Adrenal gland (tissue), 5 donors: ENCODE results near the gene ROR2.

ENCODE experiments used
- CTCF ChIP-seq, 6 experiments: fragments of 450-650 bp in 4 of 6; fragments of 200-600 bp in 2 of 6; sonication (generic) in 1 of 6; IDR thresholded peaks; 1 replicate in 5 of 6; 2 replicates in 1 of 6; pipeline versions ENCODE4 v1.5.1 to v1.8.0; 2016 to 2021; ENCODE audit warnings: antibody characterized with exemption in 6 of 6, mild to moderate bottlenecking in 2 of 6, moderate library complexity in 1 of 6
- POLR2A ChIP-seq, 2 donors: fragments of 450-650 bp; IDR thresholded peaks; one replicate each; pipeline ENCODE4 v1.6.1; 2017; ENCODE audit warnings: antibody characterized with exemption in 2 of 2, mild to moderate bottlenecking in 2 of 2, moderate library complexity in 1 of 2
- donor health status: DM: no; HTN: no; CAD: no.

GRCh38 chr9:91986248-91986647 lies 36.2 kb upstream of the ROR2 start:
- TF ChIP-seq POLR2A (IDR thresholded peaks at IDR 0.05) = no peak
- no peak for TF ChIP-seq CTCF (IDR thresholded peaks at IDR 0.05)
